Kidney capillary endothelial cell (primary cell): Measurements from ENCODE around the gene ATG101.
"Not testable (repeated sequence)": the region's sequence is repeated elsewhere in the genome, so short reads cannot be mapped to it uniquely, and the experiment has no call there.

Experiments
- DNase-seq: peaks from one replicate; pipeline ENCODE4 v3.0.0-alpha.2; 2018; ENCODE audit warnings: low spot score

ATG101 gene

DNA sequence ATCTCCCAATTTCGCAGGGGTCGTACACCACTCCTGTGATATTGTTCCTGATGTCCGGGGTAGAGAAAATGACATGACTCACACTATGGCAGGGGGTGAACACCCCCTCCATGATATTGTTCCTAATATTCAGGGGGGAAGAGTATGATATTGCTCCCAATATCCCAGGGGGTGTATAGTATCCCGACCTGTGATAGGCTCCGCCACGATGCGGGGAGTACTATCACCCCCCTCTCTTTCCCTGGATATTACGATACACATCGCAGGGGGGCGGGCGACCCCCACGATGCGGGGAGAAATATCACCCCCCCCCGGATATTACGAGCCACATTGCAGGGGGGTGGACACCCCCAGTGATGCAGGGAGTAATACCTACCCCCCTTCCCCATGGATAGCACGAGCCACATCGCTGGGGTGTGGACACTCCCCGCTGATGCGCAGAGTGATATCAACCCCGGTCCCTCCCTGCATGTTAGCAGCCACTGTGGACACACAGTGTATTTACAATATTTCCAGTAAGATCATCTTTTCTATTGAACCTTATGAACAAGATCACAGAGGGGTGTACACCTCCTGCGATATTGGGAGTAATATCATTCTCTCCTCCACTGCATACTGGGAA, 27.4 kb downstream of the ATG101 start:
- no peak for DNase-seq

DNA sequence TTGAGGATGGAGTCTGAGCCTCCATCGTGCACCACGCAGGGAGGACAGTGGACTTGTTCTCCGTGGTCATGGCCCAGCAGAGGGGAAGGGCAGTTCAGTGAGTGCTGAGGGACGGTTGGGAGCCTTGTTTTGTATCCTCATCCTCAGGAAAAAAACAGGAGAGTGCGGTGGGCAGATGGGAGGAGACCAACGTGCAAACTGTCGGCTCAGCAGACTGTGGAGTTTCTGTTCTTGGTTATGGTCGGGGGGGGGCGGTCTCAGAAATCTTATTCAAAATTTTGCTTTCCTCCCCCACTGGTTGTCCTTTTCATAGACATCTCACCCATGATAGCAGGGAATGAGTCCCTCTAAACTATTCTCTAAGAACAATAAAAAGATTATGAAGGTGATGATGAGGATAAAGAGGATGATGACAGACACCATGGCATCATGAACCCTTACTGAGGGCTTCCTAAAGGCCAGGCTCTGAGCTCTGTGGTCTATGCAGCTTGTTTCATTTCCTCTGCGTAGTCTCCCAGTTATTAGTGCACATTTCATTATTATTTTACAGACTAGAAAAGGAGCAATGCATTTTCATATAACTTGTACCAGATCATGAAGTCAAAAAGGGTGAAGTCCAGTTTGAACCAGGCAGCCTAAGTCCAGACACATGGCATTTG, 34.8 kb downstream of the ATG101 start:
- DNase-seq: not testable (repeated sequence)

DNA sequence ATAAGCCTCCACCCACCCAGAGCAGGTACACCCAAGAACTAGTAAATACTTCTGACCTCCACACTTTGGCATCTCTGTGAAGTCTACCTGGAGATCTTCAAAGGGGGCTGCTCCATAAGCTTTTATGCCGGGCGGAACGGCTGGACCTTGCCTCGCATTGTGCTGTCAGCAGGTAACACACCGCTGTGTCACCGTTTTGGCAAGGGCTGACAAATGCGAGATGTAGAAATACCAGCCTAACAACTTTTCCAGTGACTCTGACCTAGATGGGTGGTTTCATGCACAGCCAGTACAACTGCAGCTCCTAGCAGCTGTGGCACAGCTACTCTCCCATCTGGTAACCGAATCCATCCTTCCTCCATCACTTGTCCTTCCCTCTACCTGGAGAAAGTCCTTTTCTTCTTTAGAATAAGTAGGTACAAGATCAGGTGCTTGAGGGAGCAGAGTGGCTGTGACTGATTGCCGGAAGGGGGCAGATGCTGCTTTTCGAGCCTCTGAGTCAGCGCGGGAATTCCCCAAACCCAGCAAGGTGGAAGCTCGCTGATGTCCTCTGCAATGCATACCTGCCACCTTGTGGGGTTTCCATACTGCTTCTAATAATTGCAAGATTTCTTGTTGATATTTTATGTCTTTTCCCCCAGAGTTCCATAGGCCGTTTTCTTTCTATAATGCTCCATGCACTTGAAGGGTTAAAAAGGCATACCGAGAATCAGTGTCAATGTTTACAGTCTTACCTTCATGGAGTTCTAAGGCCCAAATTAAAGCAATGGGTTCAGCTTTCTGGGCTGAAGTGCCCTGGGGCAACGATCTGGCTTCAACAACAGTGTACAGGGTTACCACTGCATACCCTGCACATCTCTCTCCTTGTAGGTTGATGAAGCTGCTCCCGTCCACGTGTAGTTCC, 46.7 kb downstream of the ATG101 start:
- DNase-seq: not testable (repeated sequence)

DNA sequence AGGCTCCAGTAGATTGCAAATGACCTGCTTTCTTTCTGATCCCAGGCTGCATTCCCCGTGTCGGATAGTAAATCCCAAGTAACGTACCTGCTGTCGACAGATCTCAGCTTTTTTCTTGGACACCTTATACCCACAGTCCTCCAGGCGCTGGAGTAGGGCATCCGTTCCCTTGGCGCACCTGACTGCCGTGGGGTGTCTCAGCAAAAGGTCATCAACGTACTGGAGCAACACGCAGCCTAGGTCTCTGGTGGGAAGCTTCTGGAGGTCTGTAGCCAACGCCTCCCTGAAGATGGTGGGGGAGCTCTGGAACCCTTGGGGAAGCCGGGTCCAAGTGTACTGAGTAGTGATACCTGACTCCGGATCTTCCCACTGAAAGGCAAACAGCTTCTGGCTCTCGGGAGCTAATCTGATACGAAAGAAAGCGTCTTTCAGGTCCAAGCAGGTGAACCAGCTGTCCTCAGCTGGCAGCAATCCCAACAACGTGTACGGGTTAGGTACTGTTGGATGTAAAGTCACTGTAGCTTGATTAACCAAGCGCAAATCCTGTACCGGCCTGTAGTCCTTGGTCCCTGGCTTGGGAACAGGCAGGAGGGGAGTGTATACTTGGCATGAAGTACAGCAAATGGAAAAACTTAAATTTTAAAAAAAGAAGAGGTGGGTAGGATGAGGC, 48.2 kb downstream of the ATG101 start:
- DNase-seq: not testable (repeated sequence)

DNA sequence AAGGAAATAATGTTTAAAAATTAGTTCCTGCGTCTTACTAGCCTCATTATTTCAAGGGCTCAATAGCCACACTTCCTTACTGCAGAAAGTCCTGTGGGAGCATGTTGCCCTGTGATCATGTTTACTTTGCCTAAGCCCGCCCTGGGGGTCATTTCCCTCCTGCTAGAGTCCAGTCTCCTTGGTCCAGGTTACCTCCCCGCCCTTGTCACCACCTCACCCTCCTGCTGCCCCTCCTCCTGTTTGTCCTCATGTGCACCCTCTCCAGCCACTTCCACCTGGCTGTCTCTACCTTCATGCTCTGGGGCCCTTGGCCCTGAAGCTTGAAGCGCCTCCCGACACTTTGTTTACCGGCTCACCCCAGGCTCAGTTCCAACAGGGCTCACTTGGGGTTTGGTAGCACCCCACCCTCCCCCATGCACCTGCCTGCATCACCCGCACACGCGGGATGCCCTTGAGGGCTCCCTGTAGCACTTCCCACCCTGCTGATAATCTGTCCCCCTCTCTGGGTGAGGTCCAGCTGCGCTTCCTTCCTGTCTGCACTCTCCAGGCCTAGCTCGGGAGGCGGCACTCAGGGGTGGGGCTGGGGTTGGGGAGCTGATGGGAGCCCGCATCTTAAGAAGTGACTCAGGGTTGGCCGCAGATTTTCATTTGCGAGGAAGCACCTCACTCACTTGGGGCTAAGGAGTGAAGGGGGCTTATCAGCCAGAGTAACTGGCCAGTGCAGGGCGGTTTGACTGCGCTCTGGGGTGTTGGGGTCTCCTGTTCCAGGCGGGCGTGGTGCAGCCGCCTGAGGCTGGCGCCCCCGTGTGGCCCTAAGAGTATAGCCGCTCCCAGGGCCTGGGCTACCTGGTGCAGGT, 49.8 kb downstream of the ATG101 start:
- DNase-seq: no peak

DNA sequence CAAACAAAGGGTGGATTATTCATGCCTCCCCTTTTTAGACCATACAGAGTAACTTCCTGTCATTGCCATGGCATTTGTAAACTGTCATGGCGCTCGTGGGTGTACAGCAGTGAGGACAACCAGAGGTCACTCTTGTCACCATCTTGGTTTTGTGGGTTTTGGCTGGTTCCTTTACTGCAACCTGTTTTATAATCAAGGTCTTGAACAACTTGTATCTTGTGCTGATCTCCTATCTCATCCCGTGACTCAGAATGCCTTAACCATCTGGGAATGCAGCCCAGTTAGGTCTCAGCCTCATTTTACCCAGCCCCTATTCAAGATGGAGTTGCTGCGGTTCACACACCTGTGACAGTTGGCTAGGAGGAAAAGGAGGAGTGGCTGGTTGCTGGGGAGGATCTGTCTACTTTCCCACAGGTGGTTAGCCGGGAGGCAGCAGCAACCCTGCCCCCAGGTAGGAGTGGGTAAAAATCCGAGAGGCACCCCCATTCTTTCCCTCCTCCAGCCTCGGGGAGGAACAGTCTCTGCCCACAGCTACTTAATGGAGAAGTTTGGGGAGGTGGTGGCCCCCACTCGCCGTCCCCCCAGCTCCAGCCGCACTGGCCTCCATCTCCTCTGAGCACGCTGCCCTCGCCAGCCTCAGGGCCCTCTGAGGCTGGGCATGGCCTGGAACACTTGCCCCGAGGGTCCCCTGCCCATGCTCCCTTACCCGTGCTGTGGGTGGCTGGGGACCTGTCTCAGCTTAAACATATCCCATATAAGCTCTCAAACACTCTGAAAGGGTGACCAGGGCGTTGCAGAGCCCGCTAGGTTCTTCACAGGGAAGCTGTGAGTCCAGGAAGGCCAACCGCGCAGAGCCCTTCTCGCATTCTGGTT, 51.4 kb downstream of the ATG101 start:
- DNase-seq: no peak

DNA sequence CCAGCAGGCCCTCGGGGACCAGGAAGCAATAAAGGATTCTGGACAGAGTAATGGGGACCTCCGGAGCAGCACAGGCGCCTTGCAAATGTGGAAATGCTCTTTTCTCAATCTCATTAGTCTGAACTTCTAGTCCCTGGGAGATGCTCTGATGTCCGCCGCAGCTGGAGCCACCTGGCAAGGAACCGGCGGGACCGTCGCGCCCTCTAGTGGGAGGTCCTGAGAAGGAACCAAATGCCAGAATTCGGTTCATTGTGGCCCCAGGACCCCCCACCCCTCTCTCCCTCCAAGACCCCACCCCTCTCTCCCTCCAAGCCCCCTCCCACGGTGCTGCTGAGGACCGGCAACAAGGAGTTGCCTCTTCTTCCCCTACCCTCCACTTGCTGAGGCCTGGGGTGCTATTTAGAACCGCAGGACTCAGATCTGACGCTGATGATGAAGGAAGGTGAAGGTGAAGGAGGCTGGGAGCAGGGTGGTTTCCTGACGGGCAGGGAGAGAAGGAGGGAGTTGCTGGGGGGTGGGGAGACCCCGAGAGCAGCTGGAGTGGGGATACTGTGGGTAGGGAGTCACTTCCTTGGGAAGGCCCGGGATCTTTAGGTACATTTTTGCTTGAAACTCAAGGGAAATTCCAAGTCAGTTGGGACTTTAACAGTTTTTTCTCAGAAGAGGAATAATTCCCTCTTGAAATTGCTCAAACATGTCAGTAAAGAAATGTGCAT, 52.2 kb downstream of the ATG101 start:
- DNase-seq: peak; percentile 58

DNA sequence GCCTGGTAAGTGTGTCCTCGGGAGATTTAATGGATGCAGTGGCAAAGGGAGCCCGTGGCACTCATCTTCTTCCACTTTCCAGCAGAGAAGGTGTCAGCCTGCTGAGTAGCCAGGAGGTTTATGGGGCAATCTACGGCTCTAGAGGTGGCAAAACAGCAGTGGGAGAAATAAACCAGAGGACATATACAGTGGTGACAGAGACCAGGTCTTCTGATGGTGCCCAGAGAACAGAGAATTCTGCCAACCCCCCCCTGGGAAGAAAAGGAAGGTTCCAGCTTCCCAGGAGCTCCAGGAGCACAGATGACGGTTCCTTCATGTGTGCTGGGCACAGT, 52.7 kb downstream of the ATG101 start:
- no peak for DNase-seq

DNA sequence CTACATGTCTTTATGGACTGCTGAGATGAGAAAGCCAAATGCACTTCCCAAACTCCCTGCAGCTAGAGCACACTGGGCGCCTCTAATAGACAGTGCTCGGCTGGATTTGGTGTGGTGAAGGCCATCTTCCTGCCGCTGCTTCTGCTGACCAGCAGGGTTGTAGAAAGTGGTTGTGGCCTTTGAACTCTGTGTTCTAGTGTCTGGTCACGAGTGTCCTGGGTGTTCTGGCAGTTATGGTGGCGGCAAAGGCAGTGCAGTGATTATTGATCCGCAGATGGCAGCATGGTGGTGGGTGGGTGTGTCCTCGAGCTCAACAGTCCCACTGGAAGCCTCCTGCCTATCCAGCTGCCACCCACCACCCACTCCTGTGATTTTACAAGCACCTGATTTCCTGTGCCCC, 53.1 kb downstream of the ATG101 start:
- no peak for DNase-seq

DNA sequence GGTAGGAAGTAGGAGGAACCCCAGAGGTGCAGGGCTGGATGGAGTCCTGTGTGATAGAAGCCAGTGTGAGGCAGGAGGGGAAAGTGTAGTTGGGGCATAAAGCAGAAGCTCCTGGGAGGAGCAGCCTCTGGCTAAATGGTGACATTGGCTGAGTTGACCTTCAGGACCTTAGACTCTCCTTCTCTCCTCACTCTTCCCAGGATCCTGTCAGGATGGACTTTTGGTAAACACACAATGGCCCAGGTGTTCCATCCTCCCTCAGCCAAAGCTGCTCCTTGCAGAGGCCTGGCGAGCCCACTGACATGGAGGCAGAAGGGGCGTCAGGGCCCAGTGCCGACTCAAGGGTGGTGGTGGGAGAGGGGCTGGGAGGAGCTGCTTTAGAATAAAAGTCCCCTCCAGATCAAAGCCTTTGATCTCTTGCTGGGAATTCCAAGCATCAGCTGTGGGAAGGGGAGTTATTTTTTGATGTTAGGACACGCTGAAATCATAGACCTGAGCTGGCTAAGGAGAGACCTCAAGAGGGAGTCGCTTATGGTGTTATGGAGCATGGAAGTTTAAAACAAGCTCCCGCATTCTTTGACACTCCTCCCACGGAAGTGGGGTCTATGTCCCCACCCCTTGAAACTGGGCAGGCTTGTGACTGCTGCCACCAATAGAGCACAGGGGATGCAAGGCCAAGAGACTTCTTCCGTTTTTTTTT, 53.9 kb downstream of the ATG101 start:
- no peak for DNase-seq

DNA sequence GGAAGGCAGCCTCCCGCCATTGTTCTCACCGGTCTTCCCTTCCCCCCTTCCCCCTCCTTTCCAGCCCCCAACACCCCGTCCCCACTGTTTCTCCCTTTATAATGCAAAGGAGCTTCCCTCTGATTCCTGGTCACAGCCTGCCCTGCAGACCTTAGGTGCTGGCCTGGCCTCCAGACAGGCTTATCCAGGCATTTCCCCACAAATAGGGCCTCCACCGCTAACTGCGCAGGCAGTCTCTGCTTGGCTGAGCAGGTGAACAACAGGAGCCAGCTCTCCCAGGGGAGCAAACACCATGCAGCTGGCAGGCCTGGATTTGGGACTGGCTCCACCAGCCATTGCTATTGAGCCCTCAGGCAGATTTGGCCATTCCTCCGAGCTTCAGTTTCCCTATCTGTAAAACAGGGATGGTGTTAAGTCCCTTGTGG, 55.7 kb downstream of the ATG101 start:
- DNase-seq: no peak

DNA sequence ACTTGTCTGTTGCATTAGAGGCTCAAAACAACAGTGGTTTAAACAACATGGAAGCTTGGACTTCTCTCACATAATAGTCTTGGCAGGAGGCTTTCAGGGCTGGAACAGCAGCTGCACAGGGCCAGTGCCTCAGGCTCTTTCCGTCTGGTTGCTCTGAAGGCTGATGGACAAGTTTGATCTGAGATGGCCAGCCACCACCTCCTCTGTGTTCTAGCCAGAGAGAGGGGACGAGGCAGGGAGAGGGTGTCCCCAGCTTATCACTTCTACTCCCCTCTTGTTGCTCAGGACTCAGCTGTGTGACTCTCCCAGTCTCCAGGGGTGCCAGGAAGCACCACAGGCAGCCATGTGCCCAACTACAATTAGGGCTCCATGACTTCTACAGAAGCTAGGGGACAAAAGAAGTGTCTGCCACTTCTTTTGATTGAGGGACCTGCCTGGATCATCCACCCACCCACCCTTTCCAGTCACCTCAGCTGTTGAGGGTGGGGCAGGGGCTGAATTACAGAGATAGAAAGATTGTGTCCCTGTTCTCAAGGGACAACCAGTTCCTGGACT, 56.3 kb downstream of the ATG101 start:
- no peak for DNase-seq
